Transverse colon (tissue), 4 donors: ENCODE measurements around the gene ACOX2.

Experiments
- CTCF ChIP-seq, 5 experiments: fragments of 200-600 bp in 3 of 5; fragments of 450-650 bp in 2 of 5; sonication (generic) in 3 of 5; IDR thresholded peaks; 1 replicate in 2 of 5; 2 replicates in 3 of 5; pipeline ENCODE4 v1.5.1; 2016 to 2017; ENCODE audit warnings: antibody characterized with exemption in 5 of 5, inconsistent platforms in 3 of 5, mild to moderate bottlenecking in 2 of 5, moderate library complexity in 1 of 5
- POLR2A ChIP-seq: fragments of 450-650 bp; IDR thresholded peaks from one replicate; pipeline ENCODE4 v1.6.1; 2016; ENCODE audit warnings: antibody characterized with exemption, mild to moderate bottlenecking, moderate library complexity
- POLR2AphosphoS5 ChIP-seq, 3 donors: sonication (generic); formaldehyde crosslinking; IDR thresholded peaks; one replicate each; pipeline ENCODE4 v1.6.1; 2016; ENCODE audit warnings: antibody characterized with exemption in 3 of 3

GRCh38 chr3:58568572-58569286, 31.7 kb upstream of the ACOX2 start:
- TF ChIP-seq CTCF (IDR thresholded peaks at IDR 0.05) (peak; percentile 90 to 96 (median 93)), POLR2A (no peak), POLR2AphosphoS5 (IDR thresholded peaks at IDR 0.05) (no peak)
